Gastroesophageal sphincter (tissue), 4 donors: ENCODE measurements around the gene ANKRD33. TPM values are rescaled to one million over a fixed set of nuclear protein-coding genes. Genes with fewer than 3 reads are reported as not detected.
A peak's percentile ranks its signal among the peaks of the same experiment; 100 is the strongest.

ENCODE experiments used
- ATAC-seq: fragments of 150-250 bp; one replicate; pipeline ENCODE4 v1.9.1; 2016; ENCODE audit warnings: mild to moderate bottlenecking, moderate library complexity
- H3K27ac ChIP-seq, 4 donors: fragments of 200-600 bp; sonication (generic) in 3 of 4; 1 replicate in 3 of 4; 2 replicates in 1 of 4; pipeline ENCODE4 v1.5.1; 2016 to 2019
- H3K27me3 ChIP-seq: fragments of 200-600 bp; sonication (generic); one replicate; pipeline ENCODE4 v1.5.1; 2019
- H3K36me3 ChIP-seq, 2 donors: fragments of 200-600 bp; sonication (generic); one replicate each; pipeline ENCODE4 v1.5.1; 2019; ENCODE audit warnings: control low read depth in 1 of 2
- H3K4me1 ChIP-seq, 3 donors: fragments of 200-600 bp; sonication (generic); 1 replicate in 2 of 3; 2 replicates in 1 of 3; pipeline ENCODE4 v1.5.1; 2016 to 2019; ENCODE audit warnings: control low read depth in 2 of 3
- H3K4me3 ChIP-seq, 2 donors: fragments of 200-600 bp; sonication (generic); one replicate each; pipeline ENCODE4 v1.5.1; 2019; ENCODE audit warnings: mild to moderate bottlenecking in 1 of 2, moderate library complexity in 1 of 2
- H3K9me3 ChIP-seq, 3 donors: fragments of 200-600 bp; sonication (generic); one replicate each; pipeline ENCODE4 v1.5.1; 2017 to 2019; ENCODE audit warnings: control low read depth in 2 of 3
- CTCF ChIP-seq, 4 experiments: fragments of 200-600 bp in 2 of 4; fragments of 450-650 bp in 2 of 4; sonication (generic) in 1 of 4; IDR thresholded peaks; one replicate each; pipeline ENCODE4 v1.5.1; 2017 to 2019; ENCODE audit warnings: antibody characterized with exemption in 4 of 4, mild to moderate bottlenecking in 2 of 4, moderate library complexity in 2 of 4
- EP300 ChIP-seq: sonication (generic); formaldehyde crosslinking; IDR thresholded peaks from one replicate; pipeline ENCODE4 v1.6.1; 2017; ENCODE audit warnings: antibody characterized with exemption, mild to moderate bottlenecking
- POLR2A ChIP-seq, 2 donors: fragments of 450-650 bp; IDR thresholded peaks; one replicate each; pipeline ENCODE4 v1.6.1; 2017; ENCODE audit warnings: antibody characterized with exemption in 2 of 2, mild to moderate bottlenecking in 2 of 2, moderate library complexity in 1 of 2
- POLR2AphosphoS5 ChIP-seq: sonication (generic); formaldehyde crosslinking; IDR thresholded peaks from one replicate; pipeline ENCODE4 v1.6.1; 2017; ENCODE audit warnings: antibody characterized with exemption
- WGBS, 2 donors: methylation state at CpG; one replicate each; pipeline ENCODE4 v1.1.5; 2018; ENCODE audit warnings: low coverage in 1 of 2; 5-methylcytosine and 5-hydroxymethylcytosine counted together
- total RNA-seq, 4 donors: library from RNA; depleted of rRNA; stranded (reverse); fragments of >200 nt; gene quantifications; one replicate each; pipeline ENCODE4 v1.1.0, GENCODE V29; 2016

Gene ANKRD33
- total RNA-seq, 4 donors from 2014 or later: not detected

- peaks cover 14% of the 10 kb centered on the region for H3K27me3 ChIP-seq
- TF ChIP-seq POLR2A (IDR thresholded peaks at IDR 0.05) (no peak), CTCF (IDR thresholded peaks at IDR 0.05) (no peak), EP300 (no peak), POLR2AphosphoS5 (no peak)
- no peak for ATAC-seq
- H3K4me1 ChIP-seq: peaks cover 0 to 36% (median 10%) of the 10 kb centered on the region in 3 donors
- H3K27ac ChIP-seq: peak overlapping the region in 3 of 4 donors; percentile 65 to 70 (median 70)
- no peaks in the 10 kb centered on the region for H3K9me3 ChIP-seq
- peaks cover 0 to 26% of the 10 kb centered on the region in 2 donors for H3K36me3 ChIP-seq
- WGBS, 2 donors: no CpG with 5 or more reads among the region's 2 CpGs
- H3K4me3 ChIP-seq: no peak overlapping the region
Observed at GRCh38 chr12:51922146-51922545, 34.2 kb downstream of the ANKRD33 start.

GRCh38 chr12:51922762-51923505 is 35.0 kb downstream of the ANKRD33 start:
- Histone ChIP-seq H3K4me1 (peaks cover 0 to 28% (median 7%) of the 10 kb centered on the region in 3 donors), H3K4me3 (peak overlapping the region in 1 of 2 donors; percentile 12), H3K27me3 (peaks cover 14% of the 10 kb centered on the region), H3K9me3 (no peaks in the 10 kb centered on the region), H3K36me3 (peaks cover 0 to 21% of the 10 kb centered on the region in 2 donors), H3K27ac (peak overlapping the region in 3 of 4 donors; percentile 65 to 70 (median 70))
- 40 to 55% methylated on average over 6 to 7 of the region's 16 CpGs for WGBS, 2 donors
- TF ChIP-seq POLR2AphosphoS5 (peak; percentile 31), EP300 (no peak), CTCF (IDR thresholded peaks at IDR 0.05) (peak in 2 of 4 experiments; percentile 9 to 24)
- peak; percentile 75 for ATAC-seq

- ATAC-seq: peak; percentile 74
- H3K27me3 ChIP-seq: peaks cover 14% of the 10 kb centered on the region
- 9 to 81% methylated on average over 5 to 6 of the region's 31 CpGs for whole genome bisulfite sequencing, 2 donors
- peak overlapping the region in 3 of 4 donors; percentile 65 to 70 (median 70) for H3K27ac ChIP-seq
- peaks cover 0 to 22% (median 7%) of the 10 kb centered on the region in 3 donors for H3K4me1 ChIP-seq
- peaks cover 0 to 16% of the 10 kb centered on the region in 2 donors for H3K36me3 ChIP-seq
- peak overlapping the region in 1 of 2 donors; percentile 12 for H3K4me3 ChIP-seq
- H3K9me3 ChIP-seq: no peaks in the 10 kb centered on the region
- no peak for TF ChIP-seq EP300
- TF ChIP-seq CTCF (IDR thresholded peaks at IDR 0.05): peak in 3 of 4 experiments; percentile 66 to 89 (median 75)
Observed at GRCh38 chr12:51923506-51924365, 35.8 kb downstream of the ANKRD33 start.

GRCh38 chr12:51924551-51925319 is 36.8 kb downstream of the ANKRD33 start:
- Histone ChIP-seq H3K9me3 (no peaks in the 10 kb centered on the region), H3K4me1 (peaks cover 0 to 22% (median 7%) of the 10 kb centered on the region in 3 donors), H3K4me3 (no peak overlapping the region), H3K36me3 (peaks cover 0 to 11% of the 10 kb centered on the region in 2 donors), H3K27ac (no peak overlapping the region), H3K27me3 (peaks cover 14% of the 10 kb centered on the region)
- TF ChIP-seq CTCF (IDR thresholded peaks at IDR 0.05): no peak
- TF ChIP-seq POLR2A (IDR thresholded peaks at IDR 0.05): no peak
- no peak for TF ChIP-seq POLR2AphosphoS5
- no peak for TF ChIP-seq EP300
- ATAC-seq: no peak
- WGBS, 2 donors: 59% methylated on average over 4 of the region's 5 CpGs; no CpG with 5 or more reads in 1 of the 2 donors
